Activated CD8-positive, alpha-beta T cell treated with anti-CD3 and anti-CD28 coated beads for 36 hours (primary cell): ENCODE results near the gene NHS. TPM values are rescaled to one million over a fixed set of nuclear protein-coding genes. Genes with fewer than 3 reads are reported as not detected.

Experiments used
- ATAC-seq: fragments of 200-7000 bp; cut with Tn5 transposase; one replicate; pipeline ENCODE4 v1.10.0; 2021; ENCODE audit warnings: mild to moderate bottlenecking, moderate library complexity
- CTCF ChIA-PET: fragments of 350-600 bp; sonication (Branson Sonifier 250); formaldehyde crosslinking; loops from one replicate; lab custom pipeline; 2021; ENCODE audit warnings: antibody characterized with exemption; lab: Charles Lee
- POLR2A ChIA-PET: fragments of 350-600 bp; sonication (Branson Sonifier 250); formaldehyde crosslinking; loops from one replicate; lab custom pipeline; 2021; ENCODE audit warnings: antibody characterized with exemption; lab: Charles Lee
- DNase-seq: peaks from one replicate; pipeline ENCODE4 v3.0.0-alpha.2; 2020
- H3K27ac Mint-ChIP-seq: one replicate; pipeline ENCODE4 v1.8.0; 2021; ENCODE audit warnings: mild to moderate bottlenecking, mixed read lengths
- H3K27me3 Mint-ChIP-seq: one replicate; pipeline ENCODE4 v1.8.0; 2021; ENCODE audit warnings: mixed read lengths
- H3K36me3 Mint-ChIP-seq: one replicate; pipeline ENCODE4 v1.8.0; 2021; ENCODE audit warnings: low read depth, mixed read lengths
- H3K4me1 Mint-ChIP-seq: one replicate; pipeline ENCODE4 v1.8.0; 2021; ENCODE audit warnings: low read depth, mixed read lengths
- H3K4me3 Mint-ChIP-seq: one replicate; pipeline ENCODE4 v1.8.0; 2021; ENCODE audit warnings: mild to moderate bottlenecking, moderate library complexity, mixed read lengths
- H3K9me3 Mint-ChIP-seq: one replicate; pipeline ENCODE4 v1.8.0; 2021; ENCODE audit warnings: mixed read lengths
- CTCF ChIP-seq: fragments of 200-600 bp; IDR thresholded peaks from one replicate; pipeline ENCODE4 v1.8.0; 2022; ENCODE audit warnings: antibody characterized with exemption, mild to moderate bottlenecking
- intact Hi-C: fragments of 100-400 bp; cut with micrococcal nuclease; formaldehyde crosslinking; loops from one replicate; pipeline ENCODE4 v1.10.0; 2022
- total RNA-seq, 2 experiments: library from RNA; stranded (reverse); gene quantifications; one replicate each; pipeline ENCODE4 v1.2.3, GENCODE V29; 2021

Gene NHS
- total RNA-seq, 2 experiments from 2014 or later, result 6.9 to 7.3 TPM

GRCh38 chrX:17449866-17450265 lies 74.9 kb downstream of the NHS start:
- Mint-ChIP-seq H3K9me3 (no peaks in the 10 kb centered on the region), H3K27ac (no peak overlapping the region), H3K27me3 (no peaks in the 10 kb centered on the region), H3K4me3 (no peak overlapping the region), H3K4me1 (no peaks in the 10 kb centered on the region), H3K36me3 (no peaks in the 10 kb centered on the region)
- POLR2A ChIA-PET, result no interaction called here
- no peak for TF ChIP-seq CTCF
- intact Hi-C loops, result no loop called here
- ATAC-seq (no peak), DNase-seq (no peak)
- CTCF ChIA-PET, result no interaction called here

GRCh38 chrX:17453788-17454187 lies 78.8 kb downstream of the NHS start:
- Mint-ChIP-seq H3K9me3 (no peaks in the 10 kb centered on the region), H3K27me3 (no peaks in the 10 kb centered on the region), H3K27ac (no peak overlapping the region), H3K36me3 (no peaks in the 10 kb centered on the region), H3K4me1 (no peaks in the 10 kb centered on the region), H3K4me3 (no peak overlapping the region)
- POLR2A ChIA-PET, result no interaction called here
- intact Hi-C loops, result no loop called here
- no peak for DNase-seq
- TF ChIP-seq CTCF, result no peak
- no peak for ATAC-seq
- CTCF ChIA-PET, result no interaction called here

GRCh38 chrX:17456526-17456925 lies 81.5 kb downstream of the NHS start:
- ATAC-seq, result no peak
- ChIA-PET POLR2A (no interaction called here), CTCF (no interaction called here)
- Mint-ChIP-seq H3K4me1 (no peaks in the 10 kb centered on the region), H3K9me3 (no peaks in the 10 kb centered on the region), H3K27ac (no peak overlapping the region), H3K27me3 (no peaks in the 10 kb centered on the region), H3K36me3 (no peaks in the 10 kb centered on the region), H3K4me3 (no peak overlapping the region)
- DNase-seq, result no peak
- intact Hi-C loops, result no loop called here
- no peak for TF ChIP-seq CTCF

GRCh38 chrX:17459008-17459611 lies 84.1 kb downstream of the NHS start:
- H3K27me3 Mint-ChIP-seq, result no peaks in the 10 kb centered on the region
- no peaks in the 10 kb centered on the region for H3K4me1 Mint-ChIP-seq
- no peak overlapping the region for H3K4me3 Mint-ChIP-seq
- POLR2A ChIA-PET, result no interaction called here
- H3K36me3 Mint-ChIP-seq, result no peaks in the 10 kb centered on the region
- DNase-seq, result no peak
- H3K27ac Mint-ChIP-seq, result no peak overlapping the region
- ATAC-seq, result no peak
- no peak for TF ChIP-seq CTCF
- no peaks in the 10 kb centered on the region for H3K9me3 Mint-ChIP-seq
- intact Hi-C loops, result no loop called here
- CTCF ChIA-PET, result no interaction called here

- ChIA-PET CTCF (no interaction called here), POLR2A (no interaction called here)
- TF ChIP-seq CTCF, result no peak
- Mint-ChIP-seq H3K9me3 (no peaks in the 10 kb centered on the region), H3K4me1 (no peaks in the 10 kb centered on the region), H3K36me3 (no peaks in the 10 kb centered on the region), H3K27me3 (no peaks in the 10 kb centered on the region), H3K4me3 (no peak overlapping the region), H3K27ac (no peak overlapping the region)
- DNase-seq (no peak), ATAC-seq (no peak)
- intact Hi-C loops, result no loop called here
Observed at GRCh38 chrX:17459661-17460060, 84.7 kb downstream of the NHS start.
